Naive thymus-derived CD4-positive, alpha-beta T cell (primary cell): ENCODE data around the gene ACTL10. TPM values are rescaled to one million over a fixed set of nuclear protein-coding genes. Genes with fewer than 3 reads are reported as not detected.

Source experiments
- ATAC-seq: fragments of 150-1000 bp; cut with Tn5 transposase; 2 replicates; pipeline ENCODE4 v1.10.0; 2021; ENCODE audit warnings: mild to moderate bottlenecking, moderate library complexity
- CTCF ChIA-PET: fragments of 350-600 bp; sonication (Branson Sonifier 250); formaldehyde crosslinking; loops from one replicate; lab custom pipeline; 2021; ENCODE audit warnings: antibody characterized with exemption; lab: Charles Lee
- POLR2A ChIA-PET: fragments of 350-600 bp; sonication (Branson Sonifier 250); formaldehyde crosslinking; loops from one replicate; lab custom pipeline; 2021; ENCODE audit warnings: antibody characterized with exemption, inconsistent platforms; lab: Charles Lee
- DNase-seq, 9 donors: peaks; one replicate each; pipeline versions ENCODE4 v3.0.0 to v3.0.0-alpha.2; 2020 to 2022; ENCODE audit warnings: mixed read lengths in 1 of 9
- H3K27ac ChIP-seq: one replicate; pipeline ENCODE4 v1.7.0; 2013; ENCODE audit warnings: mild to moderate bottlenecking, low read depth, low read length, moderate library complexity
- H3K27me3 ChIP-seq, 2 donors: one replicate each; pipeline ENCODE4 v1.7.0; 2013; ENCODE audit warnings: low read length in 2 of 2, mild to moderate bottlenecking in 2 of 2, moderate library complexity in 2 of 2; ENCODE audit not compliant: control insufficient read depth in 2 of 2, insufficient read depth in 2 of 2
- H3K36me3 ChIP-seq, 3 experiments: 1 replicate in 2 of 3; 2 replicates in 1 of 3; pipeline ENCODE4 v1.7.0; 2013; ENCODE audit warnings: low read length in 3 of 3, mild to moderate bottlenecking in 3 of 3, moderate library complexity in 1 of 3; ENCODE audit not compliant: insufficient read depth in 3 of 3, control insufficient read depth in 2 of 3
- H3K4me1 ChIP-seq, 2 donors: one replicate each; pipeline ENCODE4 v1.7.0; 2013; ENCODE audit warnings: low read length in 2 of 2, mild to moderate bottlenecking in 2 of 2, moderate library complexity in 1 of 2; ENCODE audit not compliant: control insufficient read depth in 2 of 2, insufficient read depth in 2 of 2
- H3K4me3 ChIP-seq: 2 replicates; pipeline ENCODE4 v1.7.0; 2013; ENCODE audit warnings: mild to moderate bottlenecking, low read length
- H3K9me3 ChIP-seq, 3 experiments: 1 replicate in 2 of 3; 2 replicates in 1 of 3; pipeline ENCODE4 v1.7.0; 2013; ENCODE audit warnings: low read length in 3 of 3; ENCODE audit not compliant: control insufficient read depth in 2 of 3
- H3K27ac Mint-ChIP-seq, 9 donors: one replicate each; pipeline ENCODE4 v1.8.0; 2020 to 2022; ENCODE audit warnings: mixed read lengths in 9 of 9, mild to moderate bottlenecking in 8 of 9, moderate library complexity in 5 of 9, inconsistent platforms in 2 of 9
- H3K27me3 Mint-ChIP-seq, 5 donors: one replicate each; pipeline ENCODE4 v1.8.0; 2021 to 2022; ENCODE audit warnings: mixed read lengths in 5 of 5, mild to moderate bottlenecking in 1 of 5
- H3K36me3 Mint-ChIP-seq, 5 donors: one replicate each; pipeline ENCODE4 v1.8.0; 2020 to 2022; ENCODE audit warnings: mixed read lengths in 5 of 5, mild to moderate bottlenecking in 3 of 5, inconsistent platforms in 1 of 5
- H3K4me1 Mint-ChIP-seq, 7 donors: one replicate each; pipeline ENCODE4 v1.8.0; 2020 to 2022; ENCODE audit warnings: mixed read lengths in 7 of 7, mild to moderate bottlenecking in 3 of 7, inconsistent platforms in 1 of 7
- H3K4me3 Mint-ChIP-seq, 10 donors: one replicate each; pipeline ENCODE4 v1.8.0; 2020 to 2022; ENCODE audit warnings: mild to moderate bottlenecking in 10 of 10, mixed read lengths in 10 of 10, moderate library complexity in 6 of 10, inconsistent platforms in 2 of 10
- H3K9me3 Mint-ChIP-seq, 11 donors: one replicate each; pipeline ENCODE4 v1.8.0; 2020 to 2022; ENCODE audit warnings: mixed read lengths in 11 of 11, mild to moderate bottlenecking in 4 of 11, inconsistent platforms in 1 of 11, moderate library complexity in 1 of 11
- intact Hi-C, 2 donors: fragments of 100-400 bp; cut with micrococcal nuclease; formaldehyde crosslinking; loops; one replicate each; pipeline ENCODE4 v1.15.1; 2023
- polyA plus RNA-seq, 2 donors: library from polyadenylated mRNA; unstranded; fragments of 300-500 nt; fragmentation: Illumina TruSeq; gene quantifications; one replicate each; pipeline ENCODE4 v1.2.3, GENCODE V29; 2021
- total RNA-seq, 6 experiments: library from RNA in 5 of 6; stranded (reverse) in 5 of 6; gene quantifications; 1 replicate in 5 of 6; 2 replicates in 1 of 6; pipeline ENCODE4 v1.2.3 and lab custom pipeline; 2021 to 2026

The ACTL10 gene
- total and polyA plus RNA-seq, 7 experiments from 2014 or later, result 0.66 to 4.9 (median 3.2) TPM

GRCh38 chr20:33681728-33682353 is 15.1 kb downstream of the ACTL10 start:
- Histone ChIP-seq H3K9me3 (no peaks in the 10 kb centered on the region), H3K4me3 (no peak overlapping the region), H3K36me3 (no peaks in the 10 kb centered on the region), H3K27ac (no peak overlapping the region), H3K27me3 (no peaks in the 10 kb centered on the region), H3K4me1 (peaks cover 16 to 38% of the 10 kb centered on the region in 2 donors)
- Mint-ChIP-seq H3K36me3 (peaks cover 0 to 24% (median 0%) of the 10 kb centered on the region in 5 donors), H3K4me3 (peak overlapping the region in 2 of 10 donors; percentile 53 to 72), H3K27me3 (no peaks in the 10 kb centered on the region), H3K4me1 (peaks cover 26 to 77% (median 45%) of the 10 kb centered on the region in 7 donors), H3K9me3 (no peaks in the 10 kb centered on the region), H3K27ac (peak overlapping the region in 3 of 9 donors; percentile 28 to 87 (median 56))
- no peak for ATAC-seq
- DNase-seq, result no peak
- ChIA-PET CTCF (interaction anchor here (0.5 to 5.7 kb wide), 3 partner anchors 11 to 413 kb away, joined by 3 to 33 read pairs (median 3); partner anchors contain the start of gene ACTL10), POLR2A (interaction anchor here (0.6 to 6.8 kb wide), 3 partner anchors 8 to 195 kb away, joined by 4 to 75 read pairs (median 19); partner anchors contain the start of gene ACTL10)
- intact Hi-C loops, result no loop called here

- no peaks in the 10 kb centered on the region for H3K27me3 Mint-ChIP-seq
- Histone ChIP-seq H3K4me3 (no peak overlapping the region), H3K9me3 (no peaks in the 10 kb centered on the region), H3K36me3 (no peaks in the 10 kb centered on the region), H3K4me1 (peaks cover 9 to 29% of the 10 kb centered on the region in 2 donors), H3K27me3 (no peaks in the 10 kb centered on the region), H3K27ac (no peak overlapping the region)
- peak overlapping the region in 2 of 9 donors; percentile 51 to 88 for H3K27ac Mint-ChIP-seq
- no peak for DNase-seq
- ChIA-PET CTCF (interaction anchor here (0.6 to 1.0 kb wide), 3 partner anchors 14 to 33 kb away, joined by 3 to 4 read pairs (median 3); no protein-coding TSS in a partner anchor), POLR2A (interaction anchor here (0.7 to 1.9 kb wide), 6 partner anchors 17 to 591 kb away, joined by 3 to 9 read pairs (median 4); partner anchors contain the start of genes ACTL10 and PXMP4)
- no peak for ATAC-seq
- intact Hi-C loops, result loop anchor here in 1 of 2 donors (1.0 kb wide), 2 partner anchors 10 to 309 kb away; partner anchors contain the start of genes NECAB3 and RALY
- H3K4me1 Mint-ChIP-seq, result peaks cover 7 to 79% (median 40%) of the 10 kb centered on the region in 7 donors
- H3K4me3 Mint-ChIP-seq, result peak overlapping the region in 9 of 10 donors; percentile 26 to 95 (median 60)
- H3K9me3 Mint-ChIP-seq, result no peaks in the 10 kb centered on the region
- peaks cover 0 to 8% (median 0%) of the 10 kb centered on the region in 5 donors for H3K36me3 Mint-ChIP-seq
These were observed 18.0 kb downstream of the ACTL10 start for GRCh38 chr20:33684533-33685327.

GRCh38 chr20:33685328-33686099 is 18.8 kb downstream of the ACTL10 start:
- Histone ChIP-seq H3K9me3 (no peaks in the 10 kb centered on the region), H3K4me1 (peaks cover 3 to 27% of the 10 kb centered on the region in 2 donors), H3K27ac (peak overlapping the region; percentile 42), H3K36me3 (no peaks in the 10 kb centered on the region), H3K27me3 (no peaks in the 10 kb centered on the region), H3K4me3 (peak overlapping the region; percentile 55)
- Mint-ChIP-seq H3K27ac (peak overlapping the region in 2 of 9 donors; percentile 51 to 88), H3K36me3 (peaks cover 0 to 8% (median 0%) of the 10 kb centered on the region in 5 donors), H3K9me3 (no peaks in the 10 kb centered on the region), H3K27me3 (no peaks in the 10 kb centered on the region), H3K4me3 (peak overlapping the region; percentile 56 to 95 (median 72)), H3K4me1 (peaks cover 11 to 77% (median 42%) of the 10 kb centered on the region in 7 donors)
- intact Hi-C loops, result loop anchor here (1.0 kb wide), 8 partner anchors 11 to 427 kb away; partner anchors contain the start of genes EIF2S2 (in 2 of the 2), NECAB3 (in 2 of the 2), PXMP4 (in 2 of the 2) and ACTL10 (in 1 of the 2)
- ATAC-seq, result peak; percentile 7
- peak in 3 of 9 donors; percentile 8 to 74 (median 31) for DNase-seq
- ChIA-PET CTCF (interaction anchor here (0.6 to 1.0 kb wide), 3 partner anchors 15 to 32 kb away, joined by 3 to 4 read pairs (median 3); no protein-coding TSS in a partner anchor), POLR2A (interaction anchor here (0.7 to 1.9 kb wide), 6 partner anchors 17 to 592 kb away, joined by 3 to 9 read pairs (median 4); partner anchors contain the start of genes ACTL10 and PXMP4)

GRCh38 chr20:33686100-33686983 is 19.6 kb downstream of the ACTL10 start, which contains the start of gene E2F1:
E2F1 (minus strand) TSS chr20:33686385; CDS start chr20:33686264, 121 bp downstream.
- Histone ChIP-seq H3K27me3 (no peaks in the 10 kb centered on the region), H3K27ac (peak within 1 kb of the TSS; percentile 59), H3K36me3 (no peaks in the 10 kb centered on the region), H3K4me3 (peak within 1 kb of the TSS; percentile 55), H3K4me1 (peaks cover 3 to 27% of the 10 kb centered on the region in 2 donors), H3K9me3 (no peaks in the 10 kb centered on the region)
- intact Hi-C loops, result loop anchor here (1.0 kb wide), 7 partner anchors 12 to 426 kb away; partner anchors contain the start of genes EIF2S2 (in 2 of the 2), PXMP4 (in 2 of the 2), ACTL10 (in 1 of the 2) and CHMP4B (in 1 of the 2)
- Mint-ChIP-seq H3K27ac (peak within 1 kb of the TSS; percentile 6 to 95 (median 84)), H3K36me3 (peaks cover 0 to 5% (median 0%) of the 10 kb centered on the region in 5 donors), H3K9me3 (no peaks in the 10 kb centered on the region), H3K27me3 (no peaks in the 10 kb centered on the region), H3K4me3 (peak within 1 kb of the TSS; percentile 74 to 95 (median 84)), H3K4me1 (peaks cover 11 to 72% (median 38%) of the 10 kb centered on the region in 7 donors)
- DNase-seq (peak; percentile 85 to 98 (median 90)), ATAC-seq (peak; percentile 98)
- ChIA-PET POLR2A (interaction anchor here (0.7 to 1.9 kb wide), 6 partner anchors 18 to 247 kb away, joined by 3 to 9 read pairs (median 4); partner anchors contain the start of gene ACTL10), CTCF (interaction anchor here (1.0 to 1.1 kb wide), 3 partner anchors 16 to 22 kb away, joined by 3 to 4 read pairs (median 3); no protein-coding TSS in a partner anchor)

- ATAC-seq, result no peak
- Histone ChIP-seq H3K9me3 (no peaks in the 10 kb centered on the region), H3K4me1 (peaks cover 3 to 27% of the 10 kb centered on the region in 2 donors), H3K36me3 (no peaks in the 10 kb centered on the region), H3K27me3 (no peaks in the 10 kb centered on the region), H3K27ac (peak overlapping the region; percentile 59), H3K4me3 (peak overlapping the region; percentile 51)
- Mint-ChIP-seq H3K36me3 (peaks cover 0 to 5% (median 0%) of the 10 kb centered on the region in 5 donors), H3K27me3 (no peaks in the 10 kb centered on the region), H3K27ac (peak overlapping the region; percentile 6 to 95 (median 84)), H3K4me3 (peak overlapping the region; percentile 58 to 90 (median 83)), H3K4me1 (peaks cover 11 to 68% (median 38%) of the 10 kb centered on the region in 7 donors), H3K9me3 (no peaks in the 10 kb centered on the region)
- intact Hi-C loops, result loop anchor here (1.0 kb wide), 7 partner anchors 13 to 425 kb away; partner anchors contain the start of genes EIF2S2 (in 2 of the 2), PXMP4 (in 2 of the 2), ACTL10 (in 1 of the 2) and CHMP4B (in 1 of the 2)
- CTCF ChIA-PET, result interaction anchor here (0.6 to 1.1 kb wide), 2 partner anchors 23 to 66 kb away, joined by 3 read pairs; no protein-coding TSS in a partner anchor
- peak in 1 of 9 donors; percentile 7 for DNase-seq
- POLR2A ChIA-PET, result interaction anchor here (0.7 to 1.4 kb wide), 5 partner anchors 20 to 248 kb away, joined by 3 to 6 read pairs (median 3); partner anchors contain the start of genes ACTL10 and PXMP4
These were observed 20.2 kb downstream of the ACTL10 start for GRCh38 chr20:33686984-33687366.
